Lower lobe of right lung (tissue), 2 donors: ENCODE results near the gene DBN1. TPM values are rescaled to one million over a fixed set of nuclear protein-coding genes. Genes with fewer than 3 reads are reported as not detected.

Experiments
- ATAC-seq, 2 donors: fragments of 200-7000 bp; cut with Tn5 transposase; one replicate each; pipeline ENCODE4 v1.9.1; 2020 to 2022; ENCODE audit warnings: mild to moderate bottlenecking in 2 of 2, moderate library complexity in 2 of 2
- DNase-seq: peaks from one replicate; pipeline ENCODE4 v3.0.0-alpha.2; 2020
- H3K27ac ChIP-seq: fragments of 200-600 bp; one replicate; pipeline ENCODE4 v1.8.0; 2022
- H3K27me3 ChIP-seq: fragments of 200-600 bp; one replicate; pipeline ENCODE4 v1.8.0; 2022; ENCODE audit warnings: low read depth
- H3K36me3 ChIP-seq: fragments of 200-600 bp; one replicate; pipeline ENCODE4 v1.8.0; 2022; ENCODE audit warnings: mild to moderate bottlenecking
- H3K4me1 ChIP-seq: fragments of 200-600 bp; one replicate; pipeline ENCODE4 v1.8.0; 2022
- H3K4me3 ChIP-seq: fragments of 200-600 bp; one replicate; pipeline ENCODE4 v1.8.0; 2022; ENCODE audit warnings: mild to moderate bottlenecking
- H3K9me3 ChIP-seq: fragments of 200-600 bp; one replicate; pipeline ENCODE4 v1.8.0; 2022
- CTCF ChIP-seq: fragments of 200-600 bp; IDR thresholded peaks from one replicate; pipeline ENCODE4 v1.8.0; 2022; ENCODE audit warnings: antibody characterized with exemption, mild to moderate bottlenecking
- intact Hi-C: fragments of 100-400 bp; cut with DNase I; formaldehyde crosslinking; loops from one replicate; pipeline ENCODE4 v1.11.0; 2022
- total RNA-seq: library from RNA; stranded (reverse); fragmentation: NEBNext Ultra II Directional; extraction: Animal tissue kit (Norgen Biotek cat#: 25700); gene quantifications from one replicate; pipeline ENCODE4 v1.2.1, GENCODE V29; 2021
- donor health status: DM: no; HTN: yes; CAD: no; lungs with severe emphysema.

Gene DBN1
- total RNA-seq, 1 donor from 2014 or later = 23.1 TPM

- Histone ChIP-seq H3K27me3 (no peaks in the 10 kb centered on the region), H3K36me3 (no peaks in the 10 kb centered on the region), H3K4me3 (peak overlapping the region; percentile 71), H3K27ac (peak overlapping the region; percentile 87), H3K9me3 (no peaks in the 10 kb centered on the region), H3K4me1 (peaks cover 57% of the 10 kb centered on the region)
- TF ChIP-seq CTCF = no peak
- ATAC-seq = peak; percentile 15 to 26
- intact Hi-C loops = no loop called here
- no peak for DNase-seq
Measured at GRCh38 chr5:177498013-177498787, 24.8 kb upstream of the DBN1 start.

- Histone ChIP-seq H3K9me3 (no peaks in the 10 kb centered on the region), H3K36me3 (no peaks in the 10 kb centered on the region), H3K4me3 (peak within 1 kb of the TSS; percentile 71), H3K27me3 (no peaks in the 10 kb centered on the region), H3K27ac (peak within 1 kb of the TSS; percentile 87), H3K4me1 (peaks cover 60% of the 10 kb centered on the region)
- ATAC-seq (peak; percentile 94 to 95), DNase-seq (peak; percentile 96)
- TF ChIP-seq CTCF = no peak
- intact Hi-C loops = no loop called here
Measured at GRCh38 chr5:177497292-177498012, 24.0 kb upstream of the DBN1 start, which contains the start of gene PDLIM7. Gene PDLIM7, minus strand, starts transcription at chr5:177497604. Its CDS starts 1,092 bp downstream, at chr5:177496512.

- peaks cover 59% of the 10 kb centered on the region for H3K4me1 ChIP-seq
- H3K9me3 ChIP-seq = no peaks in the 10 kb centered on the region
- ATAC-seq = peak; percentile 32 to 44
- peak overlapping the region; percentile 71 for H3K4me3 ChIP-seq
- TF ChIP-seq CTCF = no peak
- intact Hi-C loops = no loop called here
- no peak for DNase-seq
- H3K27ac ChIP-seq = peak overlapping the region; percentile 87
- H3K36me3 ChIP-seq = peaks cover 6% of the 10 kb centered on the region
- no peaks in the 10 kb centered on the region for H3K27me3 ChIP-seq
Measured at GRCh38 chr5:177496727-177497291, 23.4 kb upstream of the DBN1 start.

- peaks cover 12% of the 10 kb centered on the region for H3K36me3 ChIP-seq
- H3K27ac ChIP-seq = peak overlapping the region; percentile 87
- H3K4me1 ChIP-seq = peaks cover 54% of the 10 kb centered on the region
- DNase-seq (no peak), ATAC-seq (no peak)
- no peaks in the 10 kb centered on the region for H3K27me3 ChIP-seq
- H3K9me3 ChIP-seq = no peaks in the 10 kb centered on the region
- no peak for TF ChIP-seq CTCF
- H3K4me3 ChIP-seq = peak overlapping the region; percentile 71
- intact Hi-C loops = no loop called here
Measured at GRCh38 chr5:177496070-177496726, 22.8 kb upstream of the DBN1 start.
